Tibial artery (tissue), 4 donors: ENCODE measurements around the gene KCTD16.

Experiments used
- DNase-seq, 2 donors: peaks; one replicate each; pipeline ENCODE4 v3.0.0-alpha.2; 2019
- H3K27ac ChIP-seq, 2 donors: fragments of 200-600 bp; sonication (generic) in 1 of 2; 1 replicate in 1 of 2; 2 replicates in 1 of 2; pipeline ENCODE4 v1.5.1; 2018 to 2019; ENCODE audit warnings: mild to moderate bottlenecking in 1 of 2
- H3K27me3 ChIP-seq, 2 donors: fragments of 200-600 bp; sonication (generic) in 1 of 2; one replicate each; pipeline versions ENCODE4 v1.5.1 to v1.6.0; 2016 to 2019
- H3K36me3 ChIP-seq, 3 donors: fragments of 200-600 bp; sonication (generic) in 2 of 3; one replicate each; pipeline ENCODE4 v1.5.1; 2016 to 2019; ENCODE audit warnings: mild to moderate bottlenecking in 2 of 3
- H3K4me1 ChIP-seq, 4 donors: fragments of 200-600 bp; sonication (generic) in 2 of 4; 1 replicate in 3 of 4; 2 replicates in 1 of 4; pipeline ENCODE4 v1.5.1; 2016 to 2019
- H3K4me3 ChIP-seq, 2 donors: fragments of 200-600 bp; sonication (generic) in 1 of 2; 1 replicate in 1 of 2; 2 replicates in 1 of 2; pipeline ENCODE4 v1.5.1; 2018 to 2019; ENCODE audit warnings: mild to moderate bottlenecking in 2 of 2
- H3K9me3 ChIP-seq, 3 donors: fragments of 200-600 bp; sonication (generic) in 1 of 3; one replicate each; pipeline ENCODE4 v1.5.1; 2016 to 2019
- CTCF ChIP-seq, 2 experiments: fragments of 200-600 bp in 1 of 2; fragments of 450-650 bp in 1 of 2; IDR thresholded peaks; one replicate each; pipeline ENCODE4 v1.5.1; 2017 to 2019; ENCODE audit warnings: antibody characterized with exemption in 2 of 2, mild to moderate bottlenecking in 1 of 2, moderate library complexity in 1 of 2
- intact Hi-C: fragments of 100-400 bp; cut with DNase I; formaldehyde crosslinking; loops from one replicate; pipeline ENCODE4 v1.15.0; 2023; ENCODE audit warnings: low total_unique reads

Gene KCTD16

GRCh38 chr5:144503123-144503522, 332.4 kb downstream of the KCTD16 start:
- Histone ChIP-seq H3K36me3 (no peaks in the 10 kb centered on the region), H3K4me3 (no peak overlapping the region), H3K27me3 (no peaks in the 10 kb centered on the region), H3K27ac (no peak overlapping the region), H3K9me3 (no peaks in the 10 kb centered on the region), H3K4me1 (no peaks in the 10 kb centered on the region)
- TF ChIP-seq CTCF (IDR thresholded peaks at IDR 0.05): no peak
- no peak for DNase-seq
- intact Hi-C loops: no loop called here

- no peak for TF ChIP-seq CTCF (IDR thresholded peaks at IDR 0.05)
- no peaks in the 10 kb centered on the region for H3K27me3 ChIP-seq
- no peaks in the 10 kb centered on the region for H3K4me1 ChIP-seq
- no peak for DNase-seq
- no peaks in the 10 kb centered on the region for H3K9me3 ChIP-seq
- H3K27ac ChIP-seq: no peak overlapping the region
- intact Hi-C loops: no loop called here
- no peak overlapping the region for H3K4me3 ChIP-seq
- H3K36me3 ChIP-seq: no peaks in the 10 kb centered on the region
Observed at GRCh38 chr5:144504929-144505577, 334.4 kb downstream of the KCTD16 start.

GRCh38 chr5:144510845-144511579, 340.3 kb downstream of the KCTD16 start:
- no peak overlapping the region for H3K4me3 ChIP-seq
- intact Hi-C loops: no loop called here
- no peaks in the 10 kb centered on the region for H3K4me1 ChIP-seq
- TF ChIP-seq CTCF (IDR thresholded peaks at IDR 0.05): no peak
- H3K27ac ChIP-seq: no peak overlapping the region
- no peaks in the 10 kb centered on the region for H3K9me3 ChIP-seq
- no peak for DNase-seq
- no peaks in the 10 kb centered on the region for H3K27me3 ChIP-seq
- no peaks in the 10 kb centered on the region for H3K36me3 ChIP-seq

GRCh38 chr5:144511580-144512072, 341.0 kb downstream of the KCTD16 start:
- no peak overlapping the region for H3K4me3 ChIP-seq
- no peaks in the 10 kb centered on the region for H3K4me1 ChIP-seq
- H3K9me3 ChIP-seq: no peaks in the 10 kb centered on the region
- no peaks in the 10 kb centered on the region for H3K27me3 ChIP-seq
- no peak overlapping the region for H3K27ac ChIP-seq
- TF ChIP-seq CTCF (IDR thresholded peaks at IDR 0.05): no peak
- no peaks in the 10 kb centered on the region for H3K36me3 ChIP-seq
- intact Hi-C loops: no loop called here
- no peak for DNase-seq

- Histone ChIP-seq H3K4me3 (no peak overlapping the region), H3K9me3 (no peaks in the 10 kb centered on the region), H3K27ac (no peak overlapping the region), H3K27me3 (no peaks in the 10 kb centered on the region), H3K4me1 (no peaks in the 10 kb centered on the region), H3K36me3 (no peaks in the 10 kb centered on the region)
- intact Hi-C loops: no loop called here
- TF ChIP-seq CTCF (IDR thresholded peaks at IDR 0.05): no peak
- no peak for DNase-seq
Observed at GRCh38 chr5:144522698-144523097, 352.0 kb downstream of the KCTD16 start.
